Keratinocyte (primary cell): Measurements from ENCODE around the gene SMIM24. TPM values are rescaled to one million over a fixed set of nuclear protein-coding genes. Genes with fewer than 3 reads are reported as not detected.

Source experiments
- DNase-seq: peaks from one replicate; pipeline ENCODE4 v3.0.0-alpha.2; 2011; ENCODE audit warnings: low read depth, missing footprints, low spot score
- FAIRE-seq: peaks from 2 replicates; lab custom pipeline; 2011; peaks lifted over from hg19 to GRCh38; lab: Jason Lieb, UNC
- H2AFZ ChIP-seq: 2 replicates; pipeline ENCODE4 v1.6.0; 2012; ENCODE audit warnings: low read length, control low read depth, inconsistent platforms; ENCODE audit not compliant: control insufficient read depth
- H3K27ac ChIP-seq: 2 replicates; pipeline ENCODE4 v1.5.1; 2011; ENCODE audit warnings: low read length; ENCODE audit not compliant: control insufficient read depth, insufficient read depth
- H3K27me3 ChIP-seq: 3 replicates; pipeline ENCODE4 v1.6.0; 2011; ENCODE audit warnings: low read length; ENCODE audit not compliant: control insufficient read depth, insufficient read depth; ENCODE audit errors: extremely low read depth
- H3K36me3 ChIP-seq, 2 experiments: 2 replicates in 1 of 2; 3 replicates in 1 of 2; pipeline ENCODE4 v1.5.1; 2011; ENCODE audit warnings: low read length in 2 of 2, mild to moderate bottlenecking in 1 of 2; ENCODE audit not compliant: control insufficient read depth in 2 of 2, insufficient read depth in 2 of 2; ENCODE audit errors: extremely low read depth in 1 of 2
- H3K4me1 ChIP-seq: 3 replicates; pipeline ENCODE4 v1.5.1; 2011; ENCODE audit warnings: low read length; ENCODE audit not compliant: control insufficient read depth, insufficient read depth; ENCODE audit errors: extremely low read depth
- H3K4me2 ChIP-seq: 3 replicates; pipeline ENCODE4 v1.6.0; 2011; ENCODE audit warnings: low read depth, low read length; ENCODE audit not compliant: control insufficient read depth, insufficient read depth; ENCODE audit errors: extremely low read depth
- H3K4me3 ChIP-seq, 3 experiments: fragments of 200-600 bp in 1 of 3; sonication (generic) in 1 of 3; 2 replicates in 2 of 3; 3 replicates in 1 of 3; pipeline ENCODE4 v1.5.1; 2011 to 2016; ENCODE audit warnings: low read length in 3 of 3, mild to moderate bottlenecking in 3 of 3, control low read depth in 2 of 3, inconsistent platforms in 1 of 3, low read depth in 1 of 3, mixed read lengths in 1 of 3, mixed run types in 1 of 3, moderate library complexity in 1 of 3; ENCODE audit not compliant: control insufficient read depth in 2 of 3, insufficient read depth in 2 of 3; ENCODE audit errors: extremely low read depth in 1 of 3
- H3K79me2 ChIP-seq: 2 replicates; pipeline ENCODE4 v1.6.0; 2012; ENCODE audit warnings: low read length; ENCODE audit not compliant: control insufficient read depth, insufficient read depth
- H3K9ac ChIP-seq: 3 replicates; pipeline ENCODE4 v1.6.0; 2011; ENCODE audit warnings: low read length; ENCODE audit not compliant: control insufficient read depth, insufficient read depth; ENCODE audit errors: extremely low read depth
- H3K9me1 ChIP-seq: 3 replicates; pipeline ENCODE4 v1.6.0; 2011; ENCODE audit warnings: low read length; ENCODE audit not compliant: control insufficient read depth, insufficient read depth; ENCODE audit errors: extremely low read depth
- H3K9me3 ChIP-seq: 2 replicates; pipeline ENCODE4 v1.5.1; 2012; ENCODE audit warnings: low read depth, low read length; ENCODE audit not compliant: control insufficient read depth
- H4K20me1 ChIP-seq: 3 replicates; pipeline ENCODE4 v1.6.0; 2011; ENCODE audit warnings: low read length; ENCODE audit not compliant: control insufficient read depth, insufficient read depth; ENCODE audit errors: extremely low read depth
- EZH2 ChIP-seq: IDR thresholded peaks from one replicate; pipeline ENCODE4 v1.6.1; 2012; ENCODE audit warnings: inconsistent platforms, mild to moderate bottlenecking, low read length, moderate library complexity
- dilution Hi-C: fragments of 300-500 bp; cut with MboI; formaldehyde crosslinking; loops from one replicate; pipeline ENCODE4 v1.7.0; 2020; ENCODE audit warnings: low sequenced_read_pairs; ENCODE audit not compliant: extremely low pct_ligation_motif_present
- polyA plus RNA-seq, 5 experiments: library from polyadenylated mRNA; depleted of rRNA in 3 of 5; stranded (reverse) in 3 of 5; stranded (forward) in 1 of 5; unstranded in 1 of 5; fragments of >200 nt; gene quantifications; 1 replicate in 1 of 5; 2 replicates in 3 of 5; 3 replicates in 1 of 5; pipeline versions ENCODE4 v1.2.1 to v1.2.3, GENCODE V29; 2011 to 2012; ENCODE audit warnings: missing spikeins in 2 of 5, low read depth in 1 of 5, low replicate concordance in 1 of 5
- TF ChIP-seq, protein P1 (sequence below), 3 experiments: IDR thresholded peaks in 1 of 3; conservative IDR thresholded peaks in 1 of 3; optimal IDR thresholded peaks in 1 of 3; 2 replicates in 2 of 3; 3 replicates in 1 of 3; pipeline versions ENCODE3 to v1.5.1; 2011; ENCODE audit warnings: low read length in 3 of 3, mild to moderate bottlenecking in 3 of 3, moderate library complexity in 2 of 3, control low read depth in 1 of 3, inconsistent platforms in 1 of 3; ENCODE audit not compliant: insufficient read depth in 2 of 3; ENCODE audit errors: extremely low read depth in 1 of 3

SMIM24 gene
- polyA plus RNA-seq, 1 donor (not counting 4 experiments of a cell fraction or from before 2014, with no cell fraction given), result not detected

DNA sequence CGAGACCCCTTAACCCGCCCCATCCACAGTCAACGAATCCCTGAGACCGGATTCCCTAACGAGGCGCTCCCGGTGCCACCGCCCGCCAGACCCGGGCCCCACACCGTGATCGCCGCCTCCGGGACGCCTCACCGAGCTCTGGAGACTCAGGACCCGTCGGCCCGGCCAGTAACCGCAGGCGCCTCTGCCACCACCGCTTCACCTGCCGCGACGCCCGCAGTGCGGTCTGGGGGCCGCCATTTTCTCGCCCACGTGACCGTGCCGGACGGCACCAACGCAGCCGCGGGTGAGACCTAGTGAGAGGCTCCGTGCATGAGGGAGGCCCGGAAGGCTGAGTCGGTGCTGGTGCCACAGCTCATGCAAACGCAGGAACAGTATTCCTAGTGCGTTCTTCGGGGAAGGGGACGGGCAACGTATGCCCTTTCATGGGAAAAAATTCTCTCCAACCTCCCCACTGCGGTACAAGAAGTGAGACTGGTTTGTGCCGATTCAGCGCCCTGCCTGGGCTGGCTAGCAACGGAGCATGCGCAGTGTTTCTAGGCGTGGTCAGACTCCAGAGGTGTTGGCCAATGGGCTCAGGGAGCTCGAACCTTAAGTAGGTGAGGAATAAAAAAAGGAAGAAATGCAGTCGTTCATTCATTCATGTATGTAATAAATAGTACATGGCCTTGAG is 20.2 kb upstream of the SMIM24 start, which contains the start of gene DOHH:
Gene DOHH, minus strand, starts transcription at position 246 of the 673 bp plus-strand sequence. CDS start 3,860 bp downstream, outside the sequence.
- no peaks in the 10 kb centered on the region for H3K9me3 ChIP-seq
- FAIRE-seq, result peak; percentile 76
- H3K36me3 ChIP-seq, result peaks cover 0 to 11% of the 10 kb centered on the region in 2 experiments
- H3K9me1 ChIP-seq, result peaks cover 3% of the 10 kb centered on the region
- peak within 1 kb of the TSS; percentile 78 to 99 (median 97) for H3K4me3 ChIP-seq
- H3K27me3 ChIP-seq, result no peaks in the 10 kb centered on the region
- DNase-seq, result peak; percentile 93
- peak within 1 kb of the TSS; percentile 92 for H3K4me2 ChIP-seq
- dilution Hi-C loops, result no loop called here
- TF ChIP-seq, protein P1, sequence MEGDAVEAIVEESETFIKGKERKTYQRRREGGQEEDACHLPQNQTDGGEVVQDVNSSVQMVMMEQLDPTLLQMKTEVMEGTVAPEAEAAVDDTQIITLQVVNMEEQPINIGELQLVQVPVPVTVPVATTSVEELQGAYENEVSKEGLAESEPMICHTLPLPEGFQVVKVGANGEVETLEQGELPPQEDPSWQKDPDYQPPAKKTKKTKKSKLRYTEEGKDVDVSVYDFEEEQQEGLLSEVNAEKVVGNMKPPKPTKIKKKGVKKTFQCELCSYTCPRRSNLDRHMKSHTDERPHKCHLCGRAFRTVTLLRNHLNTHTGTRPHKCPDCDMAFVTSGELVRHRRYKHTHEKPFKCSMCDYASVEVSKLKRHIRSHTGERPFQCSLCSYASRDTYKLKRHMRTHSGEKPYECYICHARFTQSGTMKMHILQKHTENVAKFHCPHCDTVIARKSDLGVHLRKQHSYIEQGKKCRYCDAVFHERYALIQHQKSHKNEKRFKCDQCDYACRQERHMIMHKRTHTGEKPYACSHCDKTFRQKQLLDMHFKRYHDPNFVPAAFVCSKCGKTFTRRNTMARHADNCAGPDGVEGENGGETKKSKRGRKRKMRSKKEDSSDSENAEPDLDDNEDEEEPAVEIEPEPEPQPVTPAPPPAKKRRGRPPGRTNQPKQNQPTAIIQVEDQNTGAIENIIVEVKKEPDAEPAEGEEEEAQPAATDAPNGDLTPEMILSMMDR (optimal IDR thresholded peaks at IDR 0.05 in 1 of 3, IDR thresholded peaks at IDR 0.05 in 1 of 3, conservative IDR thresholded peaks at IDR 0.05 in 1 of 3; ENCODE audit: extremely low read depth in 1 of 3, insufficient read depth in 2 of 3, low read length in 3 of 3), result no peak
- no peak for TF ChIP-seq EZH2
- peak within 1 kb of the TSS; percentile 99 for H2AFZ ChIP-seq
- H3K9ac ChIP-seq, result peak within 1 kb of the TSS; percentile 99
- peak within 1 kb of the TSS; percentile 99 for H3K27ac ChIP-seq
- peaks cover 30% of the 10 kb centered on the region for H3K79me2 ChIP-seq
- peaks cover 10% of the 10 kb centered on the region for H3K4me1 ChIP-seq
- H4K20me1 ChIP-seq, result no peaks in the 10 kb centered on the region

DNA sequence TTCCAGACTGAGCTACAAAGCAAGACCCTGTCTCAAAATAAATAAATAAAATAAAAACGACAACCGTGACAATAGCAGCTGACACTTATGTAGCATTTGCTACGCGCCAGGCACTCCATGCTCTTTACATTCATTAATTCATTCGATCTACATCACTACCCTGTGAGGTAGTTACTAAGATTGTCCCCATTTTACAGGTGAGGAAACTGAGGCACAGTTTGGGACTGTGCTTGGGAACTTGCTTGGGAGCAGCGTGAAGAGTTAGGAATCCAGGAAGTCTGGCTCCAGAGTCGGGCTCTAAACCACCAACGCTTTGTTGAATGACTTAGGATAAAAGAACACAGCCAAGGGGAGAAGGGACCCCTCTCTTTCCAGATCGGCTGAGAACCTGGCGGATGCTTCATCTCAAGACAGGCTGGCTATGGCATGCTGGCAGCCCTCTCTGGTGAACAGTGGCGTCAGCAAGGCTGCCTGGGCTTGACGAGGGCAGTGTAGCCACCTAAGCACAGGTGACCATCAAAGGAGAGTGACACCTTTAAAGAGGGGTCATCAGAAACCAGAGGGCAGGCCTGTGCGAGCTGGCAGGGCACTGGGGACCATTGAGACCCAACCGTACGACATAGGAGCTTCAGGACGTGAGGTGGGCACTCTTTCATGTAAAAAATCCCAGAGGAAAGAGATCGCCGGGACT is 19.6 kb upstream of the SMIM24 start:
- no peak for DNase-seq
- Histone ChIP-seq H3K4me1 (peaks cover 8% of the 10 kb centered on the region), H3K27me3 (no peaks in the 10 kb centered on the region), H3K79me2 (peaks cover 30% of the 10 kb centered on the region), H3K4me3 (peak overlapping the region; percentile 78 to 99 (median 97)), H3K27ac (peak overlapping the region; percentile 99), H3K9ac (peak overlapping the region; percentile 99), H2AFZ (peak overlapping the region; percentile 99), H3K9me3 (no peaks in the 10 kb centered on the region), H3K9me1 (peaks cover 3% of the 10 kb centered on the region), H4K20me1 (no peaks in the 10 kb centered on the region), H3K4me2 (peak overlapping the region; percentile 92), H3K36me3 (peaks cover 4 to 13% of the 10 kb centered on the region in 2 experiments)
- no peak for TF ChIP-seq EZH2
- TF ChIP-seq, protein P1 (optimal IDR thresholded peaks at IDR 0.05 in 1 of 3, IDR thresholded peaks at IDR 0.05 in 1 of 3, conservative IDR thresholded peaks at IDR 0.05 in 1 of 3; ENCODE audit: extremely low read depth in 1 of 3, insufficient read depth in 2 of 3, low read length in 3 of 3), result no peak
- dilution Hi-C loops, result no loop called here
- FAIRE-seq, result no peak
